ENCODE data around the gene SUMO3.

DNA sequence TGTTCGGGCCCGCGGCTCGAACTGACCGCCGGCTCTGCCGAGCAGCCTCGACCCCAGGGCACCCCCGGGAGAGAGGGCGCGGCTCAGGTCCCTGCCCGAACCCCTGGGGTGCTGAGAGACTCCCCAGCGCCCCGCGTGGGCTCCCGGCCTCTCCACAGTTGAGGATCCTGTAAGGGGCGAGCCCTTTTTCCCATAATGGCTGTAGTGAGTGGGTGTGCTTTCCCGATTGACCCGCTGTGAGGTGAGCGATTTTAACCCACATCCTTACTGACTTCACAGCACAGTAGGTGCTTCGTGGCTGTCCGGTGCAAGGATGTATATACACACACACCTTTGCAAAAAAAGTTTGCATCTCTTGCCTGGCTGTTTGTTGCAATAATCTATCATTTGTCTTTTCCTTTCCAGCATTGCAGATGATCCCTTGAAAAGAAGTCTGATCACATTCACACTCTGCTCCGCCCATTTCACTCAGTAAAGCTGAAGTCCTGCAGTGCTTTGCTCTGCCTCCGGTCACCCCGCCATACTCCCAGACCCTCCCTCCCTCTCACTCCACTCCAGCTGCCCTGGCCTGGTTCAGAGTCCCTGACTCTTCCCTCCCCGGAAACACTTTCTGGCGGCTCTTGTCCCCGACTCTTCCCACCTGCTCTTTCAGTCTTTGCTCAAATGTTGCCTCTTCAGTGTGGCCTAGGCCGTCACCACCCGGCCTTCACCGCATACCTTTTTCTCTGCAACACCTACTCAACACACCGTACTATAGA lies 15.3 kb downstream of the SUMO3 start:
- TF ChIP-seq, protein P1, sequence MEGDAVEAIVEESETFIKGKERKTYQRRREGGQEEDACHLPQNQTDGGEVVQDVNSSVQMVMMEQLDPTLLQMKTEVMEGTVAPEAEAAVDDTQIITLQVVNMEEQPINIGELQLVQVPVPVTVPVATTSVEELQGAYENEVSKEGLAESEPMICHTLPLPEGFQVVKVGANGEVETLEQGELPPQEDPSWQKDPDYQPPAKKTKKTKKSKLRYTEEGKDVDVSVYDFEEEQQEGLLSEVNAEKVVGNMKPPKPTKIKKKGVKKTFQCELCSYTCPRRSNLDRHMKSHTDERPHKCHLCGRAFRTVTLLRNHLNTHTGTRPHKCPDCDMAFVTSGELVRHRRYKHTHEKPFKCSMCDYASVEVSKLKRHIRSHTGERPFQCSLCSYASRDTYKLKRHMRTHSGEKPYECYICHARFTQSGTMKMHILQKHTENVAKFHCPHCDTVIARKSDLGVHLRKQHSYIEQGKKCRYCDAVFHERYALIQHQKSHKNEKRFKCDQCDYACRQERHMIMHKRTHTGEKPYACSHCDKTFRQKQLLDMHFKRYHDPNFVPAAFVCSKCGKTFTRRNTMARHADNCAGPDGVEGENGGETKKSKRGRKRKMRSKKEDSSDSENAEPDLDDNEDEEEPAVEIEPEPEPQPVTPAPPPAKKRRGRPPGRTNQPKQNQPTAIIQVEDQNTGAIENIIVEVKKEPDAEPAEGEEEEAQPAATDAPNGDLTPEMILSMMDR (optimal IDR thresholded peaks at IDR 0.05 in 1 of 3, IDR thresholded peaks at IDR 0.05 in 1 of 3, conservative IDR thresholded peaks at IDR 0.05 in 1 of 3; ENCODE audit: extremely low read depth in 1 of 3, insufficient read depth in 2 of 3, low read length in 3 of 3) = no peak
- no peak for TF ChIP-seq EZH2 (IDR thresholded peaks at IDR 0.05; ENCODE audit: low read length)
